Memory B cell (primary cell): ENCODE measurements around the gene PLCB2.
A peak's percentile ranks its signal among the peaks of the same experiment; 100 is the strongest.

Experiments
- ATAC-seq: fragments of 150-1000 bp; cut with Tn5 transposase; 2 replicates; pipeline ENCODE4 v1.10.0; 2021; ENCODE audit warnings: low read depth, mild to moderate bottlenecking, moderate library complexity
- DNase-seq, 2 donors: peaks; one replicate each; pipeline ENCODE4 v3.0.0; 2022; ENCODE audit warnings: low spot score in 2 of 2
- H3K27ac Mint-ChIP-seq: one replicate; pipeline ENCODE4 v1.8.0; 2022; ENCODE audit warnings: mild to moderate bottlenecking, moderate library complexity, mixed read lengths
- H3K27me3 Mint-ChIP-seq: one replicate; pipeline ENCODE4 v1.8.0; 2022; ENCODE audit warnings: mixed read lengths
- H3K36me3 Mint-ChIP-seq: one replicate; pipeline ENCODE4 v1.8.0; 2022; ENCODE audit warnings: mild to moderate bottlenecking, mixed read lengths
- H3K4me1 Mint-ChIP-seq: one replicate; pipeline ENCODE4 v1.8.0; 2022; ENCODE audit warnings: mixed read lengths
- H3K4me3 Mint-ChIP-seq: one replicate; pipeline ENCODE4 v1.8.0; 2022; ENCODE audit warnings: mild to moderate bottlenecking, moderate library complexity, mixed read lengths
- H3K9me3 Mint-ChIP-seq: one replicate; pipeline ENCODE4 v1.8.0; 2022; ENCODE audit warnings: mixed read lengths

The PLCB2 gene

DNA sequence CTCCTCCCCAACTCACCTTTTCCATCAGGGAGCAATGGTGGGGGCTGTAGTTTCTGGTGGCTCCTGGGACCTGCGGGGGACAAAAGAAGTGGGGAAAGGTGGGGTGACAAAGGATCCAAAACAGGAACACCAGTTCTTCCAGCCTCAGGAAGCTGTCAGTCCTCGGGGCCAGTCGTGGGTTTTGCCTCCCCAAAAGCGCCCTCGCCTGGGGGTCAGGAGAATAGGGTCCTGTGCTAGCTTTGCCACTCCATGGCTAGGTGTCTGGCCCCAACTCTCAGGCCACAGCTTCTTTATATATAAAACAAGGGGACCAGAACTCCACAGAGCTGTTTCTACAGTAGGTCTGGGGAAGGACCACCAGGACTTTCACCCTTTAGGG lies 29.0 kb upstream of the PLCB2 start:
- no peaks in the 10 kb centered on the region for H3K36me3 Mint-ChIP-seq
- DNase-seq (no peak), ATAC-seq (no peak)
- H3K4me1 Mint-ChIP-seq, result peaks cover 13% of the 10 kb centered on the region
- no peak overlapping the region for H3K27ac Mint-ChIP-seq
- peaks cover 2% of the 10 kb centered on the region for H3K27me3 Mint-ChIP-seq
- no peaks in the 10 kb centered on the region for H3K9me3 Mint-ChIP-seq
- H3K4me3 Mint-ChIP-seq, result no peak overlapping the region

DNA sequence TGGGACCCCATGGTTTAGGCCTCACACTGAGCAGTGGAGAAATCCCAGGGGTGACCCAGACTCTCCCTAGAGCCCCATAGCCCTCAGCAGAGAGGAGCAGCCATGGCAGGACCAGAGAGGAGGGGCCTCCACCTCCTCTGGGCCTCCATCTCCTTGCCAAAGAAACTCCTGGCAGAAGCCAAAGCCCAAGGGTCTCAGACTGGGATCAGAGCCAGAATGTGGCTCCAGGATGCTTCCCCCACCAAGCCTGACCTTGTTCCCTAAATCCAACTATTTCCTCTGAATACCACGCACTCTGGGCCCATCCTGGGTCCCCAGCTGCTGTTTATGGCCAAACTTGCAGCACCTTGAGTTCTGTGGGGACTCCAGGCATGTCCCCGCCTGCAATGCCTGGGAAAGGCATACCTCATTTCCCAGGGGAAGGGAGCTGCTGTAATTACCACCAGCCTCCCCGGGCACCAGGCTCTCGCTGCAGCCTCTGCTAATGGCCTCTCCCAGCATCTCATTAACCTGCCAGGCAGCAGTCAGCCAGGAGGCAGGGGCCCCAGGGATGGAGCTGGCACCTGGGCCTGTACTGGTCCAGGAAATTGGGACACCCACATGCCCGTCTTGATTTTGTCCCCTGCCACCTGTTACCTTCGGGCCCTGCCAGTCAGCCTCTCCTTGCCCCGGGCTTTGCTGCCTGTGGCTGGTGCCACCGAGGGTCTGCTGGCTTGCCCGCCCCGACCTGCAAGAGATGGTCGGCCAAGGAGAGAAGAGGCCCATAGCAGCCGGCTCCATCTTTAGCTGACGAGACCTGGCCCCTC lies 28.4 kb upstream of the PLCB2 start:
- ATAC-seq, result no peak
- Mint-ChIP-seq H3K27me3 (peaks cover 2% of the 10 kb centered on the region), H3K4me3 (no peak overlapping the region), H3K27ac (no peak overlapping the region), H3K9me3 (no peaks in the 10 kb centered on the region), H3K4me1 (peaks cover 13% of the 10 kb centered on the region), H3K36me3 (no peaks in the 10 kb centered on the region)
- DNase-seq, result no peak

DNA sequence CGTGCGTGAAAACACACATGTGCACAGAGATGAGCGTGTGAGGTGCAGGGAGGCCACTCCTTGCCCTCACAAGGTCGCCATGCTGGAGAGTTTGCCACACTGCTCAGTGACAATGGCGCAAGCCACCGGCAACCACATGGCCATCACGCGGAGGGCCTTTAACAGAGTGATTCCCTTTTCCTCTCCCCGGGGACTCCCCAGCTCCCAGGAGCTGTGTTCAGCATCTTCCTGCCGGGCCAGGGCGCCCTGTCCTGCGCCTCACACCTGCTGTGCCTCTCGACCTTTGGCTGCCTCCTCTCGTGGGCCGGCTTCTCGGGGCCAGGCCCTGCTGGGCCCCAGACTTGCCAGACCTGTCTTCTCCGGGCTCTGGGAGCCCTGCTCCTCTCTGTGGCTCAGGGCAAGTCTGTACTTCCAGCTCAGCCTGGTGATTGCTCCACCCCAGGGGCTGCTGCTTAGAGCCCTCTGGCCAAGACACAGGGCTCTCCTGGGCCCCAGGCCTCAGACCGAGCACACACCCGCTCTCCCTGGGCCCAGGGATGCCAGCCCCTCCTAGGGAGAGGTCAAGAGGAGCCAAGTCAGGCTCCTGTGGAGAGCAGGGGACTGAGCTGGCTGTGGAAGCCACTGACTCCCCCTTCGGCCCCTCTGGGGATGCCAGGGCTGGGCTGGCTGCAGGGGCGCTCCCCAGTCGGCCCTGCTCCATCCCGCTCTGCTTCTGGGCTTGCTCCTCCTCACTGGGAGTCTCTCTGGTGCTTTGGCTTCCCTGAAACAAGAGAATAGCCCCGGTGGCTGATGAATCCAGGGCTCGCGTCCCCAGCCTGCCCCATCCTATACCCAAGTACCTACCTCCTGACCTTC lies 27.4 kb upstream of the PLCB2 start:
- Mint-ChIP-seq H3K4me3 (no peak overlapping the region), H3K4me1 (peaks cover 13% of the 10 kb centered on the region), H3K36me3 (no peaks in the 10 kb centered on the region), H3K27me3 (peaks cover 2% of the 10 kb centered on the region), H3K9me3 (no peaks in the 10 kb centered on the region), H3K27ac (no peak overlapping the region)
- DNase-seq (no peak), ATAC-seq (no peak)

GRCh38 chr15:40334541-40334940 lies 26.8 kb upstream of the PLCB2 start:
- DNase-seq (no peak), ATAC-seq (no peak)
- Mint-ChIP-seq H3K36me3 (no peaks in the 10 kb centered on the region), H3K27ac (peak overlapping the region; percentile 11), H3K4me1 (peaks cover 13% of the 10 kb centered on the region), H3K9me3 (no peaks in the 10 kb centered on the region), H3K27me3 (peaks cover 2% of the 10 kb centered on the region), H3K4me3 (no peak overlapping the region)

DNA sequence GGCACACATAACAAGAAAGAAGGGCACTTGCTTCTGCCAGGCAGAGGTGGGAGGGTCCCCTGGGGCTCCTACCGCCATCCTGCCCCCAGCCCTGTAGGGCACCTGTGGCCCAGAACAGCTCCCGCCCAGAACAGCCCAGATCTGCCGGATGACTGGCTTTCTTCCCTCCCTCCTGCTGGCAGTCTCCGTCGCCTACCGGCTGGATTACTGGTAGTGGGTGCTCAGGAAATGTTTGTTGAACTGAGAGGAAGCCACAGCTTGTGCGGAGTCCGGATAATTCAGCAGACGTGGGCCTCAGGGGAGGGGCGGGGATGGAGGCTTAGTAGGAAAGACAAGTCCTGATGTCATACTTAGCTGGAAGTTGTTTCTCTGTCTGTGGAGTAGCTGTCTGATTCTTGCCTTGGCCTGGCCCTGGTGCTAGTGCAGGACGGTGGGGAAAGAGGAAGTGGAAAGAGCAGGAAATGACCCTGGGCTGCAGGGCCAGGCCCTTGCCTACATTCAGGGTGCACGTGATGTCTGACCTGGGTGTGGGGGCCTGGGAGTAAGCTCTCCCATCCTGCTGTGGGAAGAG lies 26.3 kb upstream of the PLCB2 start:
- Mint-ChIP-seq H3K27me3 (peaks cover 2% of the 10 kb centered on the region), H3K4me1 (peaks cover 13% of the 10 kb centered on the region), H3K4me3 (no peak overlapping the region), H3K36me3 (no peaks in the 10 kb centered on the region), H3K27ac (peak overlapping the region; percentile 11), H3K9me3 (no peaks in the 10 kb centered on the region)
- DNase-seq (no peak), ATAC-seq (peak; percentile 16)

GRCh38 chr15:40332113-40332781 lies 24.5 kb upstream of the PLCB2 start:
- Mint-ChIP-seq H3K27me3 (no peaks in the 10 kb centered on the region), H3K9me3 (no peaks in the 10 kb centered on the region), H3K27ac (no peak overlapping the region), H3K4me3 (no peak overlapping the region), H3K4me1 (peaks cover 12% of the 10 kb centered on the region), H3K36me3 (no peaks in the 10 kb centered on the region)
- DNase-seq, result no peak
- no peak for ATAC-seq

GRCh38 chr15:40331637-40332036 lies 23.9 kb upstream of the PLCB2 start:
- Mint-ChIP-seq H3K9me3 (no peaks in the 10 kb centered on the region), H3K36me3 (no peaks in the 10 kb centered on the region), H3K4me1 (peaks cover 12% of the 10 kb centered on the region), H3K4me3 (no peak overlapping the region), H3K27ac (no peak overlapping the region), H3K27me3 (no peaks in the 10 kb centered on the region)
- ATAC-seq (no peak), DNase-seq (no peak)

- ATAC-seq, result no peak
- H3K36me3 Mint-ChIP-seq, result no peaks in the 10 kb centered on the region
- no peak for DNase-seq
- peaks cover 12% of the 10 kb centered on the region for H3K4me1 Mint-ChIP-seq
- no peak overlapping the region for H3K27ac Mint-ChIP-seq
- H3K4me3 Mint-ChIP-seq, result no peak overlapping the region
- no peaks in the 10 kb centered on the region for H3K27me3 Mint-ChIP-seq
- H3K9me3 Mint-ChIP-seq, result no peaks in the 10 kb centered on the region
Measured at GRCh38 chr15:40331026-40331425, 23.3 kb upstream of the PLCB2 start.

GRCh38 chr15:40330368-40330836 lies 22.7 kb upstream of the PLCB2 start:
- Mint-ChIP-seq H3K4me1 (peaks cover 12% of the 10 kb centered on the region), H3K36me3 (no peaks in the 10 kb centered on the region), H3K4me3 (no peak overlapping the region), H3K27ac (no peak overlapping the region), H3K27me3 (no peaks in the 10 kb centered on the region), H3K9me3 (no peaks in the 10 kb centered on the region)
- DNase-seq (no peak), ATAC-seq (no peak)

GRCh38 chr15:40329804-40330203 lies 22.1 kb upstream of the PLCB2 start:
- no peak overlapping the region for H3K27ac Mint-ChIP-seq
- no peaks in the 10 kb centered on the region for H3K27me3 Mint-ChIP-seq
- no peak overlapping the region for H3K4me3 Mint-ChIP-seq
- H3K4me1 Mint-ChIP-seq, result peaks cover 16% of the 10 kb centered on the region
- H3K9me3 Mint-ChIP-seq, result no peaks in the 10 kb centered on the region
- ATAC-seq (no peak), DNase-seq (no peak)
- H3K36me3 Mint-ChIP-seq, result no peaks in the 10 kb centered on the region

DNA sequence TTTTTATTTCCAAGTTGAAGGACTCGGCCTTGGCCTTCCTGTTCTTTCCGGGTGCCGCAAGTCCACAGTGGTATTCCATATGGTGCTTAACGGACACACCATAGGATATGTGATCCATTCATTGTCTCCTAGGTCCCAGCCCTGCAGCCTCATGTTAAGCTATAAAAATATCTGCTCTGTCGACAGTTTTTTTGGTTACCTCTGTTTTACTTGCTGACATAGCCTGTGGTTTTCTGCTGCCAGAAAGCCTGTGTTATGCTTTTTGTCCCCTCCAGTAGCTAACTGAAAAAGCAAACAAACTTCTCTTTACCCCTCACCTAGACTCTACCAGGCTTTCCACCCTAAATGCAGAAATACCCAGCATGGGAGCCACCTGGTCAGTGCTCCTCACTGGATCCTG lies 21.0 kb upstream of the PLCB2 start:
- H3K36me3 Mint-ChIP-seq, result no peaks in the 10 kb centered on the region
- H3K4me3 Mint-ChIP-seq, result no peak overlapping the region
- no peaks in the 10 kb centered on the region for H3K27me3 Mint-ChIP-seq
- H3K4me1 Mint-ChIP-seq, result peaks cover 12% of the 10 kb centered on the region
- no peaks in the 10 kb centered on the region for H3K9me3 Mint-ChIP-seq
- DNase-seq (no peak), ATAC-seq (no peak)
- no peak overlapping the region for H3K27ac Mint-ChIP-seq

DNA sequence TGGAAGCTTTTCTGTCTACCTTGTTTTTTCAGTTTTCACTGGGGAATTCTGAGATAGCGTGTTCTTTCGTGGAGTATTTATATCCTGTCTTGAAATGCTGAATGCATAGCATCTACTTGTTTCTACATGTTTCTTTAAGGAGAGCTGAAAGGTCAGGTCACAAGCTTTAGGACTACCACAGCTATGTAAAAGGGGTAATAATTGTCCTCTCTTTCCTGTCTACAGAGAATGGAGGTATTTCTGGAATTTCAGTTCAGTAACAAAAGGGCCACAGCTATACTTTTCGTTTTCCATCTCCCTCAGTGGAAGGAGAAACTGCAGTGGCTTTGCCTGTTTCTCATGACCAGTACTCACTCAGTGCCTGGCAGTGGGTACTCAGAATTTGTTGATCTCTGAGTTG lies 20.4 kb upstream of the PLCB2 start:
- DNase-seq (no peak), ATAC-seq (no peak)
- H3K4me3 Mint-ChIP-seq, result no peak overlapping the region
- H3K27ac Mint-ChIP-seq, result no peak overlapping the region
- no peaks in the 10 kb centered on the region for H3K27me3 Mint-ChIP-seq
- H3K9me3 Mint-ChIP-seq, result no peaks in the 10 kb centered on the region
- no peaks in the 10 kb centered on the region for H3K36me3 Mint-ChIP-seq
- H3K4me1 Mint-ChIP-seq, result peaks cover 9% of the 10 kb centered on the region

DNA sequence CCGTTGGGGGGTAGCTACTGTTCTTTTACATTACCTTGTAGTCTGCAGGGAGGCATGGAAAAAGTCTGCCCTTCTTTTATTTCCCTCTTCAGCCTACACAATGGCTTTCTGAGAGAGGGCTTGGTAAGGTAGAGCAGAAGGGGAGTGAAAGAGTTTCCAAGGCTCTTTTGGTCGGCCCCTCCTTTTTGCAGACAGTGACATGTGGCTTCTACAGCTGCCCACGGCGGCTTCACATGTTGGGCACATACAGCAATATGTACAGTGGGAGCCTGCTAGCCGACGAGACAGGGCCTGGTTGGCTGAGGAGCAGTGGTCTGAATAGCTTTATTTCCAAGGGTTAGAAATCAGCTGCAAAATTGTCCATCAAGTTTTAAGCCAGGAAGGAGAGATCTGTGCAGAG lies 19.7 kb upstream of the PLCB2 start:
- no peaks in the 10 kb centered on the region for H3K36me3 Mint-ChIP-seq
- H3K4me1 Mint-ChIP-seq, result peaks cover 10% of the 10 kb centered on the region
- H3K4me3 Mint-ChIP-seq, result no peak overlapping the region
- DNase-seq (no peak), ATAC-seq (no peak)
- no peaks in the 10 kb centered on the region for H3K27me3 Mint-ChIP-seq
- H3K27ac Mint-ChIP-seq, result no peak overlapping the region
- no peaks in the 10 kb centered on the region for H3K9me3 Mint-ChIP-seq

GRCh38 chr15:40325700-40326099 lies 18.0 kb upstream of the PLCB2 start:
- no peak overlapping the region for H3K27ac Mint-ChIP-seq

More at GRCh38 chr15:40325700-40326099, 18.0 kb upstream of the PLCB2 start:
- Mint-ChIP-seq H3K36me3 (no peaks in the 10 kb centered on the region), H3K27me3 (no peaks in the 10 kb centered on the region), H3K4me3 (no peak overlapping the region), H3K4me1 (peaks cover 20% of the 10 kb centered on the region), H3K9me3 (no peaks in the 10 kb centered on the region)
- DNase-seq (no peak), ATAC-seq (no peak)
